A549 (cell line): Measurements from ENCODE around the gene HNF4A. TPM values are rescaled to one million over a fixed set of nuclear protein-coding genes. Genes with fewer than 3 reads are reported as not detected.

Experiments
- ATAC-seq, 2 experiments: fragments of 200-7000 bp in 1 of 2; fragments of >200 bp in 1 of 2; cut with Nextera tagmentation in 1 of 2; cut with Tn5 transposase in 1 of 2; 3 replicates each; pipeline versions ENCODE4 v1.8.0 to v1.9.1; 2018 to 2020; ENCODE audit warnings: mild to moderate bottlenecking in 1 of 2, moderate library complexity in 1 of 2
- CTCF ChIA-PET: fragments of 300-600 bp; sonication (Branson Sonifier 250); formaldehyde crosslinking; extraction: SDS; loops from one replicate; lab custom pipeline; 2021; ENCODE audit warnings: antibody characterized with exemption, inconsistent platforms; lab: Yijun Ruan, JAX
- POLR2A ChIA-PET: fragments of 350-600 bp; formaldehyde crosslinking; extraction: SDS; loops from one replicate; lab custom pipeline; 2021; ENCODE audit warnings: antibody characterized with exemption, inconsistent platforms; lab: Yijun Ruan, JAX
- DNase-seq, 2 experiments: peaks; one replicate each; pipeline versions ENCODE4 v3.0.0 to v3.0.0-alpha.2; 2011 to 2016; ENCODE audit warnings: low read depth in 1 of 2, low spot score in 1 of 2
- FAIRE-seq: peaks from 2 replicates; lab custom pipeline; 2011; peaks lifted over from hg19 to GRCh38; lab: Jason Lieb, UNC
- H3K27ac ChIP-seq, 2 experiments: fragments of >200 bp; sonication (Bioruptor Twin); formaldehyde crosslinking; 3 replicates each; pipeline ENCODE4 v1.5.1; 2016 to 2017
- H3K4me1 ChIP-seq: fragments of >200 bp; sonication (Bioruptor Twin); formaldehyde crosslinking; 3 replicates; pipeline ENCODE4 v1.6.1; 2016
- H3K4me2 ChIP-seq: fragments of >200 bp; sonication (Bioruptor Twin); formaldehyde crosslinking; 3 replicates; pipeline ENCODE4 v1.6.1; 2016
- H3K4me3 ChIP-seq: fragments of >200 bp; sonication (Bioruptor Twin); formaldehyde crosslinking; 3 replicates; pipeline ENCODE4 v1.5.1; 2016
- H3K9me3 ChIP-seq: fragments of >200 bp; sonication (Bioruptor Twin); formaldehyde crosslinking; 3 replicates; pipeline ENCODE4 v1.6.1; 2016
- CBX2 ChIP-seq: fragments of 200-600 bp; sonication (generic); IDR thresholded peaks from 2 replicates; pipeline ENCODE4 v1.6.1; 2016; ENCODE audit warnings: low read depth, mild to moderate bottlenecking, borderline replicate concordance
- CBX8 ChIP-seq: fragments of 200-600 bp; sonication (generic); IDR thresholded peaks from 2 replicates; pipeline ENCODE4 v1.6.1; 2016
- CEBPB ChIP-seq, 2 experiments: fragments of >200 bp in 1 of 2; sonication (Bioruptor Twin) in 1 of 2; formaldehyde crosslinking in 1 of 2; IDR thresholded peaks; 2 replicates each; pipeline ENCODE4 v1.6.1; 2012 to 2016
- CHD4 ChIP-seq: fragments of 200-600 bp; sonication (generic); IDR thresholded peaks from 2 replicates; pipeline ENCODE4 v1.6.1; 2016; ENCODE audit warnings: antibody characterized with exemption, mild to moderate bottlenecking, borderline replicate concordance
- ESRRA ChIP-seq: fragments of 150-350 bp; IDR thresholded peaks from 2 replicates; pipeline ENCODE4 v1.6.1; 2014; ENCODE audit warnings: mild to moderate bottlenecking, low read length, borderline replicate concordance
- FOSB ChIP-seq: fragments of 250-450 bp; sonication (Bioruptor Pico); IDR thresholded peaks from 2 replicates; pipeline ENCODE4 v1.5.0; 2020; ENCODE audit warnings: mild to moderate bottlenecking, moderate library complexity
- FOXS1 ChIP-seq: fragments of 250-450 bp; sonication (Bioruptor Pico); IDR thresholded peaks from 2 replicates; pipeline ENCODE4 v1.5.0; 2020; ENCODE audit warnings: mild to moderate bottlenecking, moderate library complexity
- GATA3 ChIP-seq: IDR thresholded peaks from 2 replicates; pipeline ENCODE4 v1.6.1; 2012; ENCODE audit warnings: borderline replicate concordance
- HDAC2 ChIP-seq: fragments of 200-600 bp; sonication (generic); IDR thresholded peaks from 2 replicates; pipeline ENCODE4 v1.6.1; 2016
- HOXB5 ChIP-seq: fragments of 250-450 bp; sonication (Bioruptor Pico); IDR thresholded peaks from 2 replicates; pipeline ENCODE4 v1.5.0; 2020; ENCODE audit warnings: mild to moderate bottlenecking, moderate library complexity
- JUN ChIP-seq, 2 experiments: fragments of >200 bp; sonication (Bioruptor Twin); formaldehyde crosslinking; IDR thresholded peaks; 2 replicates in 1 of 2; 3 replicates in 1 of 2; pipeline ENCODE4 v1.6.1; 2016 to 2017
- KDM1A ChIP-seq: fragments of 200-600 bp; sonication (generic); IDR thresholded peaks from 2 replicates; pipeline ENCODE4 v1.6.1; 2016; ENCODE audit warnings: low read depth, mild to moderate bottlenecking
- MYC ChIP-seq: IDR thresholded peaks from 2 replicates; pipeline ENCODE4 v1.6.1; 2012; ENCODE audit warnings: mild to moderate bottlenecking, inconsistent platforms, low read length, improper control_type of control experiment, borderline replicate concordance
- PHF8 ChIP-seq: fragments of 200-600 bp; sonication (generic); IDR thresholded peaks from 2 replicates; pipeline ENCODE4 v1.6.1; 2016; ENCODE audit warnings: low read depth, mild to moderate bottlenecking, antibody characterized with exemption, moderate library complexity, borderline replicate concordance
- RAD21 ChIP-seq, 2 experiments: fragments of >200 bp in 1 of 2; sonication (Bioruptor Twin) in 1 of 2; formaldehyde crosslinking in 1 of 2; IDR thresholded peaks in 1 of 2; conservative IDR thresholded peaks in 1 of 2; 2 replicates in 1 of 2; 3 replicates in 1 of 2; pipeline ENCODE4 v1.6.1; 2012 to 2018; ENCODE audit warnings: inconsistent platforms in 1 of 2
- RCOR1 ChIP-seq: fragments of 150-350 bp; IDR thresholded peaks from 2 replicates; pipeline ENCODE4 v1.6.1; 2014; ENCODE audit warnings: antibody characterized with exemption, low read length, low read depth
- RNF2 ChIP-seq: fragments of 200-600 bp; sonication (generic); IDR thresholded peaks from 2 replicates; pipeline ENCODE4 v1.6.1; 2016; ENCODE audit warnings: low read depth, mild to moderate bottlenecking, antibody characterized with exemption, moderate library complexity, borderline replicate concordance
- SMC3 ChIP-seq: fragments of >200 bp; sonication (Bioruptor Twin); formaldehyde crosslinking; IDR thresholded peaks from 3 replicates; pipeline ENCODE4 v1.6.1; 2018; ENCODE audit warnings: inconsistent platforms
- SREBF2 ChIP-seq: fragments of 450-650 bp; IDR thresholded peaks from 2 replicates; pipeline ENCODE4 v1.6.1; 2014; ENCODE audit warnings: mild to moderate bottlenecking, moderate library complexity
- WGBS: methylation state at CpG from one replicate; pipeline ENCODE4 v1.1.6; 2017; ENCODE audit errors: missing lambda C conversion rate; 5-methylcytosine and 5-hydroxymethylcytosine counted together
- polyA plus RNA-seq, 4 experiments: library from polyadenylated mRNA; depleted of rRNA in 3 of 4; stranded (reverse); fragments of >200 nt; fragmentation: RNase III in 1 of 4; extraction: RNeasy Plus Mini Kit Qiagen cat#74134 plus additional on column Dnase treatment in 1 of 4; gene quantifications; 2 replicates in 3 of 4; 3 replicates in 1 of 4; pipeline ENCODE4 v1.2.3, GENCODE V29; 2011 to 2017
- TF ChIP-seq, protein P1 (sequence below): fragments of >200 bp; sonication (Bioruptor Twin); formaldehyde crosslinking; IDR thresholded peaks from 2 replicates; pipeline ENCODE4 v1.6.1; 2016
- TF ChIP-seq, protein P2 (sequence below): fragments of >200 bp; sonication (Bioruptor Twin); formaldehyde crosslinking; IDR thresholded peaks from 3 replicates; pipeline ENCODE4 v1.6.1; 2016
- TF ChIP-seq, protein P3 (sequence below): fragments of 450-650 bp; IDR thresholded peaks from 2 replicates; pipeline ENCODE4 v1.6.1; 2014; ENCODE audit warnings: antibody characterized with exemption
- TF ChIP-seq, protein P4 (sequence below): IDR thresholded peaks from 2 replicates; pipeline ENCODE4 v1.6.1; 2012
- TF ChIP-seq, protein P5 (sequence below): fragments of 200-600 bp; sonication (generic); IDR thresholded peaks from 2 replicates; pipeline ENCODE4 v1.6.1; 2016; ENCODE audit warnings: antibody characterized with exemption, mild to moderate bottlenecking, moderate library complexity
- TF ChIP-seq, protein P6 (sequence below): fragments of 250-450 bp; sonication (Bioruptor Pico); IDR thresholded peaks from 2 replicates; pipeline ENCODE4 v1.5.0; 2021; ENCODE audit warnings: mild to moderate bottlenecking, moderate library complexity, borderline replicate concordance
- TF ChIP-seq, protein P7 (sequence below): fragments of 250-450 bp; sonication (Bioruptor Pico); IDR thresholded peaks from 2 replicates; pipeline ENCODE4 v1.5.0; 2020; ENCODE audit warnings: low read depth, mild to moderate bottlenecking, moderate library complexity

The HNF4A gene
- polyA plus RNA-seq, 2 of the 4 experiments (the other 2 are of a cell fraction) = 20.0 to 26.2 TPM

DNA sequence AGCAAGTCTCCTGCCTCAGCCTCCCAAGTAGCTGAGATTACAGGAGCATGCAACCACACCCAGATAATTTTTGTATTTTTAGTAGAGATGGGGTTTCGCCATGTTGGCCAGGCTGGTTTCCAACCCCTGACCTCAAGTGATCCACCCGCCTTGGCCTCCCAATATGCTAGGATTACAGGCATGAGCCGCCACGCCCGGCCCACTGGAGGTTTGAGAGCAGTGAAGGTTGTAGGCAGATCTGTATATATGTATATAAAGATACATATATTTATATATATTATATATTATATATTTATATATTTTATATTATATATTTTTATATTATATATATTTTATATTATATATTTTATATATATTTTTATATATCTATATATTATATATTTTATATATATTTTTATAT, 82.0 kb downstream of the HNF4A start:
- H3K4me2 ChIP-seq = no peak overlapping the region
- WGBS = 94% methylated on average over 5 of the region's 5 CpGs
- CTCF ChIA-PET = interaction anchor here (0.5 to 2.8 kb wide), 4 partner anchors 12 to 220 kb away, joined by 3 to 10 read pairs (median 3); no protein-coding TSS in a partner anchor
- DNase-seq (no peak), FAIRE-seq (no peak), ATAC-seq (no peak)
- no peak overlapping the region for H3K27ac ChIP-seq
- H3K4me1 ChIP-seq = peaks cover 6% of the 10 kb centered on the region
- POLR2A ChIA-PET = no interaction called here
- no peak overlapping the region for H3K4me3 ChIP-seq
- no peaks in the 10 kb centered on the region for H3K9me3 ChIP-seq
- TF ChIP-seq CBX2 = no peak
- TF ChIP-seq FOXS1 (CRISPR knock-in tag) = no peak
- TF ChIP-seq GATA3 = no peak
- TF ChIP-seq, protein P1, sequence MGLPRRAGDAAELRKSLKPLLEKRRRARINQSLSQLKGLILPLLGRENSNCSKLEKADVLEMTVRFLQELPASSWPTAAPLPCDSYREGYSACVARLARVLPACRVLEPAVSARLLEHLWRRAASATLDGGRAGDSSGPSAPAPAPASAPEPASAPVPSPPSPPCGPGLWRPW = no peak
- no peak for TF ChIP-seq SREBF2
- TF ChIP-seq, protein P2, sequence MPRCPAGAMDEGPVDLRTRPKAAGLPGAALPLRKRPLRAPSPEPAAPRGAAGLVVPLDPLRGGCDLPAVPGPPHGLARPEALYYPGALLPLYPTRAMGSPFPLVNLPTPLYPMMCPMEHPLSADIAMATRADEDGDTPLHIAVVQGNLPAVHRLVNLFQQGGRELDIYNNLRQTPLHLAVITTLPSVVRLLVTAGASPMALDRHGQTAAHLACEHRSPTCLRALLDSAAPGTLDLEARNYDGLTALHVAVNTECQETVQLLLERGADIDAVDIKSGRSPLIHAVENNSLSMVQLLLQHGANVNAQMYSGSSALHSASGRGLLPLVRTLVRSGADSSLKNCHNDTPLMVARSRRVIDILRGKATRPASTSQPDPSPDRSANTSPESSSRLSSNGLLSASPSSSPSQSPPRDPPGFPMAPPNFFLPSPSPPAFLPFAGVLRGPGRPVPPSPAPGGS = no peak
- TF ChIP-seq, protein P3, sequence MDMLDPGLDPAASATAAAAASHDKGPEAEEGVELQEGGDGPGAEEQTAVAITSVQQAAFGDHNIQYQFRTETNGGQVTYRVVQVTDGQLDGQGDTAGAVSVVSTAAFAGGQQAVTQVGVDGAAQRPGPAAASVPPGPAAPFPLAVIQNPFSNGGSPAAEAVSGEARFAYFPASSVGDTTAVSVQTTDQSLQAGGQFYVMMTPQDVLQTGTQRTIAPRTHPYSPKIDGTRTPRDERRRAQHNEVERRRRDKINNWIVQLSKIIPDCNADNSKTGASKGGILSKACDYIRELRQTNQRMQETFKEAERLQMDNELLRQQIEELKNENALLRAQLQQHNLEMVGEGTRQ = no peak
- no peak for TF ChIP-seq RAD21 (conservative IDR thresholded peaks at IDR 0.05 in 1 of 2, IDR thresholded peaks at IDR 0.05 in 1 of 2)
- TF ChIP-seq CHD4 = no peak
- TF ChIP-seq MYC = no peak
- no peak for TF ChIP-seq RNF2
- TF ChIP-seq CEBPB (IDR thresholded peaks at IDR 0.05) = no peak
- no peak for TF ChIP-seq ESRRA

DNA sequence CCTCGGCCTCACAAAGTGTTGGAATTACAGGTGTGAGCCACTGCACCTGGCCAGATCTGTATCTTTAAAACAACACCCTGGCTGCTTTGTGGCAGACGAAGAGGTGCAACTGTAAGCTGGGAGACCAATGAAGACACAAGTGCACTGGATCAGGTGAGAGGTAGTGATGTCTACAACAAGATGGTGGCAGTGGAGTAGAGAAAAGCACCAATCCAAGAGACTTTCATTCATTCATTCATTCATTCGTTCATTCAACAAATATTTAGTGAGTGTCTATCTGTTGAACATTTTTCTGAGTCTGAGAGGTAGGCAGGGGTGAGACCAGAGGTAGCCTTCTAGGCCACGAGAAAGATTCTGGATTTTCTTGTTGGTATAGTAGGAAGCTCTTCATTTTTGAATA, 83.3 kb downstream of the HNF4A start:
- CTCF ChIA-PET = interaction anchor here (0.9 to 2.2 kb wide), 7 partner anchors 13 to 222 kb away, joined by 3 to 8 read pairs (median 6); no protein-coding TSS in a partner anchor
- Histone ChIP-seq H3K27ac (no peak overlapping the region), H3K4me1 (peaks cover 6% of the 10 kb centered on the region), H3K4me3 (no peak overlapping the region), H3K9me3 (no peaks in the 10 kb centered on the region), H3K4me2 (no peak overlapping the region)
- WGBS = 47% methylated on average over 4 of the region's 4 CpGs
- ATAC-seq (no peak), DNase-seq (no peak), FAIRE-seq (no peak)
- POLR2A ChIA-PET = no interaction called here
- TF ChIP-seq HOXB5 (CRISPR knock-in tag) (no peak), PHF8 (no peak), FOSB (CRISPR knock-in tag) (no peak), CBX8 (no peak), KDM1A (no peak), HDAC2 (no peak), JUN (IDR thresholded peaks at IDR 0.05) (no peak), RCOR1 (no peak), SMC3 (no peak)
- TF ChIP-seq, protein P2 = no peak
- TF ChIP-seq, protein P4, sequence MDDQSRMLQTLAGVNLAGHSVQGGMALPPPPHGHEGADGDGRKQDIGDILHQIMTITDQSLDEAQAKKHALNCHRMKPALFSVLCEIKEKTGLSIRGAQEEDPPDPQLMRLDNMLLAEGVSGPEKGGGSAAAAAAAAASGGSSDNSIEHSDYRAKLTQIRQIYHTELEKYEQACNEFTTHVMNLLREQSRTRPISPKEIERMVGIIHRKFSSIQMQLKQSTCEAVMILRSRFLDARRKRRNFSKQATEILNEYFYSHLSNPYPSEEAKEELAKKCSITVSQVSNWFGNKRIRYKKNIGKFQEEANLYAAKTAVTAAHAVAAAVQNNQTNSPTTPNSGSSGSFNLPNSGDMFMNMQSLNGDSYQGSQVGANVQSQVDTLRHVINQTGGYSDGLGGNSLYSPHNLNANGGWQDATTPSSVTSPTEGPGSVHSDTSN = no peak
- TF ChIP-seq, protein P5, sequence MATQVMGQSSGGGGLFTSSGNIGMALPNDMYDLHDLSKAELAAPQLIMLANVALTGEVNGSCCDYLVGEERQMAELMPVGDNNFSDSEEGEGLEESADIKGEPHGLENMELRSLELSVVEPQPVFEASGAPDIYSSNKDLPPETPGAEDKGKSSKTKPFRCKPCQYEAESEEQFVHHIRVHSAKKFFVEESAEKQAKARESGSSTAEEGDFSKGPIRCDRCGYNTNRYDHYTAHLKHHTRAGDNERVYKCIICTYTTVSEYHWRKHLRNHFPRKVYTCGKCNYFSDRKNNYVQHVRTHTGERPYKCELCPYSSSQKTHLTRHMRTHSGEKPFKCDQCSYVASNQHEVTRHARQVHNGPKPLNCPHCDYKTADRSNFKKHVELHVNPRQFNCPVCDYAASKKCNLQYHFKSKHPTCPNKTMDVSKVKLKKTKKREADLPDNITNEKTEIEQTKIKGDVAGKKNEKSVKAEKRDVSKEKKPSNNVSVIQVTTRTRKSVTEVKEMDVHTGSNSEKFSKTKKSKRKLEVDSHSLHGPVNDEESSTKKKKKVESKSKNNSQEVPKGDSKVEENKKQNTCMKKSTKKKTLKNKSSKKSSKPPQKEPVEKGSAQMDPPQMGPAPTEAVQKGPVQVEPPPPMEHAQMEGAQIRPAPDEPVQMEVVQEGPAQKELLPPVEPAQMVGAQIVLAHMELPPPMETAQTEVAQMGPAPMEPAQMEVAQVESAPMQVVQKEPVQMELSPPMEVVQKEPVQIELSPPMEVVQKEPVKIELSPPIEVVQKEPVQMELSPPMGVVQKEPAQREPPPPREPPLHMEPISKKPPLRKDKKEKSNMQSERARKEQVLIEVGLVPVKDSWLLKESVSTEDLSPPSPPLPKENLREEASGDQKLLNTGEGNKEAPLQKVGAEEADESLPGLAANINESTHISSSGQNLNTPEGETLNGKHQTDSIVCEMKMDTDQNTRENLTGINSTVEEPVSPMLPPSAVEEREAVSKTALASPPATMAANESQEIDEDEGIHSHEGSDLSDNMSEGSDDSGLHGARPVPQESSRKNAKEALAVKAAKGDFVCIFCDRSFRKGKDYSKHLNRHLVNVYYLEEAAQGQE = no peak
- TF ChIP-seq, protein P6, sequence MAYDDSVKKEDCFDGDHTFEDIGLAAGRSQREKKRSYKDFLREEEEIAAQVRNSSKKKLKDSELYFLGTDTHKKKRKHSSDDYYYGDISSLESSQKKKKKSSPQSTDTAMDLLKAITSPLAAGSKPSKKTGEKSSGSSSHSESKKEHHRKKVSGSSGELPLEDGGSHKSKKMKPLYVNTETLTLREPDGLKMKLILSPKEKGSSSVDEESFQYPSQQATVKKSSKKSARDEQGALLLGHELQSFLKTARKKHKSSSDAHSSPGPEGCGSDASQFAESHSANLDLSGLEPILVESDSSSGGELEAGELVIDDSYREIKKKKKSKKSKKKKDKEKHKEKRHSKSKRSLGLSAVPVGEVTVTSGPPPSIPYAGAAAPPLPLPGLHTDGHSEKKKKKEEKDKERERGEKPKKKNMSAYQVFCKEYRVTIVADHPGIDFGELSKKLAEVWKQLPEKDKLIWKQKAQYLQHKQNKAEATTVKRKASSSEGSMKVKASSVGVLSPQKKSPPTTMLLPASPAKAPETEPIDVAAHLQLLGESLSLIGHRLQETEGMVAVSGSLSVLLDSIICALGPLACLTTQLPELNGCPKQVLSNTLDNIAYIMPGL (CRISPR knock-in tag) = no peak
- TF ChIP-seq, protein P7, sequence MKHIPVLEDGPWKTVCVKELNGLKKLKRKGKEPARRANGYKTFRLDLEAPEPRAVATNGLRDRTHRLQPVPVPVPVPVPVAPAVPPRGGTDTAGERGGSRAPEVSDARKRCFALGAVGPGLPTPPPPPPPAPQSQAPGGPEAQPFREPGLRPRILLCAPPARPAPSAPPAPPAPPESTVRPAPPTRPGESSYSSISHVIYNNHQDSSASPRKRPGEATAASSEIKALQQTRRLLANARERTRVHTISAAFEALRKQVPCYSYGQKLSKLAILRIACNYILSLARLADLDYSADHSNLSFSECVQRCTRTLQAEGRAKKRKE = no peak
